ENCODE data around the gene ACOT11. TPM values are rescaled to one million over a fixed set of nuclear protein-coding genes. Genes with fewer than 3 reads are reported as not detected.

The ACOT11 gene
- total and polyA plus RNA-seq, 3 donors from 2014 or later = 4.9 to 33.8 (median 19.1) TPM

- H3K4me1 ChIP-seq = peaks cover 17% of the 10 kb centered on the region
- no peak overlapping the region for H3K27ac ChIP-seq
- H3K9me3 ChIP-seq = no peaks in the 10 kb centered on the region
- no peak for DNase-seq
- no peaks in the 10 kb centered on the region for H3K36me3 ChIP-seq (ENCODE audit: low read depth, missing control alignments)
- no peak overlapping the region for H3K4me3 ChIP-seq
- H3K27me3 ChIP-seq = no peaks in the 10 kb centered on the region
- 61 to 66% methylated on average over 3 of the region's 3 CpGs for WGBS, 2 donors
- no peak for TF ChIP-seq POLR2A (IDR thresholded peaks at IDR 0.05)
- TF ChIP-seq, protein P1, sequence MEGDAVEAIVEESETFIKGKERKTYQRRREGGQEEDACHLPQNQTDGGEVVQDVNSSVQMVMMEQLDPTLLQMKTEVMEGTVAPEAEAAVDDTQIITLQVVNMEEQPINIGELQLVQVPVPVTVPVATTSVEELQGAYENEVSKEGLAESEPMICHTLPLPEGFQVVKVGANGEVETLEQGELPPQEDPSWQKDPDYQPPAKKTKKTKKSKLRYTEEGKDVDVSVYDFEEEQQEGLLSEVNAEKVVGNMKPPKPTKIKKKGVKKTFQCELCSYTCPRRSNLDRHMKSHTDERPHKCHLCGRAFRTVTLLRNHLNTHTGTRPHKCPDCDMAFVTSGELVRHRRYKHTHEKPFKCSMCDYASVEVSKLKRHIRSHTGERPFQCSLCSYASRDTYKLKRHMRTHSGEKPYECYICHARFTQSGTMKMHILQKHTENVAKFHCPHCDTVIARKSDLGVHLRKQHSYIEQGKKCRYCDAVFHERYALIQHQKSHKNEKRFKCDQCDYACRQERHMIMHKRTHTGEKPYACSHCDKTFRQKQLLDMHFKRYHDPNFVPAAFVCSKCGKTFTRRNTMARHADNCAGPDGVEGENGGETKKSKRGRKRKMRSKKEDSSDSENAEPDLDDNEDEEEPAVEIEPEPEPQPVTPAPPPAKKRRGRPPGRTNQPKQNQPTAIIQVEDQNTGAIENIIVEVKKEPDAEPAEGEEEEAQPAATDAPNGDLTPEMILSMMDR (IDR thresholded peaks at IDR 0.05) = no peak
- intact Hi-C loops (cut with DNase I; ENCODE audit: low total_unique reads) = no loop called here
Measured at GRCh38 chr1:54572542-54572850, 24.5 kb downstream of the ACOT11 start.

GRCh38 chr1:54574158-54574778 lies 26.2 kb downstream of the ACOT11 start:
- no peak for TF ChIP-seq POLR2A (IDR thresholded peaks at IDR 0.05)
- H3K36me3 ChIP-seq (ENCODE audit: low read depth, missing control alignments) = no peaks in the 10 kb centered on the region
- no peak overlapping the region for H3K4me3 ChIP-seq
- no peak overlapping the region for H3K27ac ChIP-seq
- WGBS, 2 donors = 71 to 77% methylated on average over 7 to 12 of the region's 12 CpGs
- peaks cover 17% of the 10 kb centered on the region for H3K4me1 ChIP-seq
- H3K27me3 ChIP-seq = no peaks in the 10 kb centered on the region
- peak; percentile 28 for DNase-seq
- intact Hi-C loops (cut with DNase I; ENCODE audit: low total_unique reads) = no loop called here
- H3K9me3 ChIP-seq = no peaks in the 10 kb centered on the region

DNA sequence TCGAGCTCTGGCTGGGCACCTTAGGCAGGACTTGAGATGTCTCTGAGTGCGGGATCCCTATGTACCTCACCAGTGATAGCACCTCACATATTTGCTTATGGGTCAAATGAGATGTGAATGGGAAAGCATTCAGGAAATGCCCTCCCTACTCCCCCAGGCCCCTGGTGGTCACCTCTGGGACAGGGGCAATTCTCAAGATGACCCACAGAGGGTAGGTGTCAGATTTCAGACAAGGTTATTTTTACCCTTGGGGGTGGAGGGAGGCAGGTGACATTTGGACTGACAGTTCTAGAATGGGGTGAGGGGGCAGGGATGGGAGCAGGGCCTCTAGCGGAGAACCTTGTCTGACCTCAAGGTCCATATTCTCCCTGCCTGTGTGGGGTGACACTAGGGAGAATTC lies 27.1 kb downstream of the ACOT11 start:
- Histone ChIP-seq H3K9me3 (no peaks in the 10 kb centered on the region), H3K27ac (no peak overlapping the region), H3K4me3 (no peak overlapping the region), H3K27me3 (no peaks in the 10 kb centered on the region), H3K4me1 (peaks cover 23% of the 10 kb centered on the region), H3K36me3 (ENCODE audit: low read depth, missing control alignments) (no peaks in the 10 kb centered on the region)
- intact Hi-C loops (cut with DNase I; ENCODE audit: low total_unique reads) = no loop called here
- WGBS, 2 donors = 81 to 100% methylated on average over 3 of the region's 3 CpGs
- DNase-seq = no peak
- no peak for TF ChIP-seq POLR2A (IDR thresholded peaks at IDR 0.05)
- TF ChIP-seq, protein P1 (IDR thresholded peaks at IDR 0.05) = no peak

GRCh38 chr1:54575605-54576290 lies 27.7 kb downstream of the ACOT11 start:
- no peak for DNase-seq
- Histone ChIP-seq H3K4me1 (peaks cover 23% of the 10 kb centered on the region), H3K4me3 (no peak overlapping the region), H3K36me3 (ENCODE audit: low read depth, missing control alignments) (no peaks in the 10 kb centered on the region), H3K27ac (no peak overlapping the region), H3K27me3 (no peaks in the 10 kb centered on the region), H3K9me3 (no peaks in the 10 kb centered on the region)
- intact Hi-C loops (cut with DNase I; ENCODE audit: low total_unique reads) = no loop called here
- 93 to 98% methylated on average over 8 of the region's 8 CpGs for WGBS, 2 donors
- no peak for TF ChIP-seq POLR2A (IDR thresholded peaks at IDR 0.05)
- TF ChIP-seq, protein P1 (IDR thresholded peaks at IDR 0.05) = no peak

DNA sequence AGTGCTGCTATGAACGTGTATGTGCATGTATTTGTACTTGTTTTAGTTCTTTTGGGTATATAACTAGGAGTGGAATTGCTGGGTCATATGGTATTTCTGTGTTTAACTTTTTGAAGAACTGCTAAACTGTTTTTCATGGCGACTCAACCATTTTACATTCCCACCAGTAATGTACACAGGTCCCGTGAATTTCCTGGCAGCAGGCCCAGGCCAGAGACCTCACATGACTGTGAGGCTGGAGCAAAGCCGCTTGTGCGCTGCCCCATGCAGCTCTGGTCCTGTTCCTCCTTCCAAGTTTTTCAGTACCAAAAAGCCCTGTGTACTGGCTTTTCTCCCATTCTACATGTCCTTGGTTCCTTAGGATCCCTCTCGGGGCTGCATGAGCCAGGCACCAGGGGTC lies 29.6 kb downstream of the ACOT11 start:
- peak; percentile 63 for DNase-seq
- 61 to 72% methylated on average over 6 of the region's 6 CpGs for WGBS, 2 donors
- H3K27ac ChIP-seq = no peak overlapping the region
- H3K36me3 ChIP-seq (ENCODE audit: low read depth, missing control alignments) = no peaks in the 10 kb centered on the region
- no peak overlapping the region for H3K4me3 ChIP-seq
- H3K27me3 ChIP-seq = no peaks in the 10 kb centered on the region
- peaks cover 21% of the 10 kb centered on the region for H3K4me1 ChIP-seq
- no peak for TF ChIP-seq POLR2A (IDR thresholded peaks at IDR 0.05)
- TF ChIP-seq, protein P1 (IDR thresholded peaks at IDR 0.05) = no peak
- no peaks in the 10 kb centered on the region for H3K9me3 ChIP-seq
- intact Hi-C loops (cut with DNase I; ENCODE audit: low total_unique reads) = no loop called here
